Nephron (organoid): ENCODE measurements around the gene AHCYL2.

Experiments
- H3K27ac Mint-ChIP-seq, 3 experiments: 2 replicates each; pipeline ENCODE4 v1.8.0; 2020; ENCODE audit warnings: mixed read lengths in 3 of 3, mild to moderate bottlenecking in 2 of 3, moderate library complexity in 1 of 3
- H3K27me3 Mint-ChIP-seq: 2 replicates; pipeline ENCODE4 v1.8.0; 2021; ENCODE audit warnings: low read depth, mild to moderate bottlenecking, moderate library complexity, mixed read lengths
- H3K36me3 Mint-ChIP-seq: 2 replicates; pipeline ENCODE4 v1.8.0; 2020; ENCODE audit warnings: low read depth, mixed read lengths
- H3K4me1 Mint-ChIP-seq: 2 replicates; pipeline ENCODE4 v1.8.0; 2020; ENCODE audit warnings: mixed read lengths
- H3K4me3 Mint-ChIP-seq, 3 experiments: 2 replicates each; pipeline ENCODE4 v1.8.0; 2020; ENCODE audit warnings: mild to moderate bottlenecking in 3 of 3, mixed read lengths in 3 of 3, moderate library complexity in 2 of 3
- H3K9me3 Mint-ChIP-seq: 2 replicates; pipeline ENCODE4 v1.8.0; 2020; ENCODE audit warnings: mixed read lengths
- CTCF ChIP-seq, 3 experiments: fragments of 200-600 bp; sonication (generic); IDR thresholded peaks; one replicate each; pipeline ENCODE4 v1.5.0; 2021; ENCODE audit warnings: antibody characterized with exemption in 3 of 3; ENCODE audit not compliant: unreplicated experiment in 3 of 3

Gene AHCYL2

DNA sequence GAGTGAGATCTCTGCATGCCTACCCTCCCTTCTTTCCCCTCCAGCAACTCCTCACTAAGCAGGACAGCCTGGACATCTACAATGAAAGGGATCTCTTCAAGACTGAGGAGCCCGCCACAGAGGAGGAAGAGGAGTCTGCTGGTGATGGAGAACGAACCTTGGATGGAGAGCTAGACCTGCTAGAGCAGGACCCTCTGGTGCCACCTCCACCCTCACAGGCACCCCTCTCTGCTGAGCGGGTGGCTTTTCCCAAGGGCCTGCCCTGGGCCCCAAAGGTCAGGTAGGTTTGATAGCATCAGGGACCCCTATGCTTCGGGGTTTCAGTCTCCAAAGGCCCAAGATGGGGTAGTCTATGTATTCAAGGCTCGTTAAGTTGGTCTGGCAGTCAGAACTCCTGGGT is 233.3 kb downstream of the AHCYL2 start:
- TF ChIP-seq CTCF (IDR thresholded peaks at IDR 0.05; ENCODE audit: unreplicated experiment in 3 of 3): no peak
- peaks cover 12% of the 10 kb centered on the region for H3K36me3 Mint-ChIP-seq
- H3K9me3 Mint-ChIP-seq: no peaks in the 10 kb centered on the region
- no peak overlapping the region for H3K27ac Mint-ChIP-seq
- H3K27me3 Mint-ChIP-seq: no peaks in the 10 kb centered on the region
- no peak overlapping the region for H3K4me3 Mint-ChIP-seq
- no peaks in the 10 kb centered on the region for H3K4me1 Mint-ChIP-seq

DNA sequence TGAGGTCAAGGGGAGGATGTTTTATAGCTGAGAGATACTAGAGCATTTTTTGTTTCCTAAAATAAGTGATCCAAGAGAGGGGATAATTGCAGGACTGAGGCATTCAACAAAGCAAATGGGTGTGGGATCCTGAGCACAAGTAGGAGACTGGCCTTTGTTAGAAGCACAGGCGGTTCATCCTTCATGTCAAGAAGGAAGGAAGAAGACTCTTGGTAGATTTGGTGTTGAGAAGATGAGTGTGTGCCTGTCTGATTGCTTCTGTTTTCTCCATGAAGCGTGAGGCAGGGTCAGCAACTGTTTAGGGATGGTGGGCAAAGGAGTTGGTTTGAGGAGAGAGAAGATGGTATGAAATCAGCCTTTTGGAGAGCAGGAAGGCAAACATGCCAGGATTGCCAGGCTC is 237.0 kb downstream of the AHCYL2 start:
- H3K9me3 Mint-ChIP-seq: no peaks in the 10 kb centered on the region
- no peaks in the 10 kb centered on the region for H3K4me1 Mint-ChIP-seq
- H3K36me3 Mint-ChIP-seq: peaks cover 7% of the 10 kb centered on the region
- no peak for TF ChIP-seq CTCF (IDR thresholded peaks at IDR 0.05; ENCODE audit: unreplicated experiment in 3 of 3)
- H3K27me3 Mint-ChIP-seq: no peaks in the 10 kb centered on the region
- no peak overlapping the region for H3K4me3 Mint-ChIP-seq
- H3K27ac Mint-ChIP-seq: no peak overlapping the region

DNA sequence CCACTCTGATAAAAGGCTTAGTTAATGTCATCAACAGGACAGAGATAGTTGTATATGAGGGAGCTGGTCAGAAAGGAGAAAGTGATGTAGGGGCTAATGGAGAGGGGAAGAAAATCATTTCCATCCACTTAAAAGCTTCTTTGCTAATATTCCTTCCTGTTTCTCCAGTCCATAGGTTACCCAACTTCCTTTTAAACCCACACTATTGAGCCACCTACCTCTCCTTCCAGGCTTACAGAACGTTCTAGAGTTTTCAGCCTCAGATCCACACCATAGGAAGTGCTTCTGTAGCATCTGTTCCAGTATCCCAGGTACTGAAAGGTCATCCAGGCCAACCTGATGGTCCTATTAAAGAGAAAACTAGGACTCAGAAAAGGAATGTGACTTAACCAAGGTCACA is 237.6 kb downstream of the AHCYL2 start:
- no peaks in the 10 kb centered on the region for H3K27me3 Mint-ChIP-seq
- H3K27ac Mint-ChIP-seq: no peak overlapping the region
- H3K9me3 Mint-ChIP-seq: no peaks in the 10 kb centered on the region
- H3K36me3 Mint-ChIP-seq: peaks cover 7% of the 10 kb centered on the region
- TF ChIP-seq CTCF (IDR thresholded peaks at IDR 0.05; ENCODE audit: unreplicated experiment in 3 of 3): no peak
- no peak overlapping the region for H3K4me3 Mint-ChIP-seq
- no peaks in the 10 kb centered on the region for H3K4me1 Mint-ChIP-seq

- no peak overlapping the region for H3K4me3 Mint-ChIP-seq
- H3K27me3 Mint-ChIP-seq: no peaks in the 10 kb centered on the region
- H3K9me3 Mint-ChIP-seq: no peaks in the 10 kb centered on the region
- no peak overlapping the region for H3K27ac Mint-ChIP-seq
- H3K4me1 Mint-ChIP-seq: no peaks in the 10 kb centered on the region
- no peak for TF ChIP-seq CTCF (IDR thresholded peaks at IDR 0.05; ENCODE audit: unreplicated experiment in 3 of 3)
- peaks cover under 1% of the 10 kb centered on the region for H3K36me3 Mint-ChIP-seq
Measured at GRCh38 chr7:129464194-129464593, 239.4 kb downstream of the AHCYL2 start.

DNA sequence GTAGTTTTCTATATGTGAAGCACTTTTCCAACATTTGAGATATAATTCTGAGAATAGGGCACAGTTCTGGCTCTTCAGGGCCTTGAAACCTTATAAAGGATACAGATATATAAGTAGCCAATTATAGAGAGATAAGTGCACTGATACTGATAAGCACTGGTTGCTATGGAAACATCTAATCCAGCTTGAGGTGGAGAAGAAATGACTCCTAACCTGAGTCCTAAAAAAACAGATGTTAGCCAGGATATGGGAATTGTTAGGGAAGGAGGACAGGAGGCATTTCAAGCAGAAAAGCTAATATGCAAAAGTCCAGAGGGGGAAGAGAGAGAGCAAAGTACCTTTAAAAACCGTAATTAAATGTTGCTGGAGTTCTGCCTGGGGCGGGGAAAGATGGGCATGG is 240.2 kb downstream of the AHCYL2 start:
- no peak for TF ChIP-seq CTCF (IDR thresholded peaks at IDR 0.05; ENCODE audit: unreplicated experiment in 3 of 3)

DNA sequence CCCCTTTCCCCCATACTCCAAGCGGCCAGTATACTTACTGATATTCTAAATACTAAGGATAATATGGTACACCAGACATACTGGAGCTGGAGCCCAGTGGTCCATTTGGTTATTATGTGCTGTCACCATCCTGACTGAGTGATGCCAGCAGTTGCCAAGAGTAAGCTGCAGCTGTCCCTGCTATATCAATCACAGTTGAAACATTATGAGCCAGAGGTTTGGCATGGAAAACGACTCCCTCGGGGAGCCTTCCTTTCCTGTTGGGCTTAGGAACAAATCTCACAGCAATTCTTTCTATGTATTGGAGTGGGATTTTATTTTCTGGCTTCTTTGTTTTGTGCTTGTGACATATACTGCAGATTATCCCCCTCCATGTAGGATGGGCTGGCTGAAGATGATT is 242.0 kb downstream of the AHCYL2 start:
- no peaks in the 10 kb centered on the region for H3K4me1 Mint-ChIP-seq

More for the DNA sequence above, 240.2 kb downstream of the AHCYL2 start:
- H3K4me3 Mint-ChIP-seq: no peak overlapping the region
- no peaks in the 10 kb centered on the region for H3K36me3 Mint-ChIP-seq
- H3K27me3 Mint-ChIP-seq: peaks cover 3% of the 10 kb centered on the region
- H3K9me3 Mint-ChIP-seq: no peaks in the 10 kb centered on the region
- H3K27ac Mint-ChIP-seq: no peak overlapping the region
- H3K4me1 Mint-ChIP-seq: no peaks in the 10 kb centered on the region

More for the DNA sequence above, 242.0 kb downstream of the AHCYL2 start:
- H3K36me3 Mint-ChIP-seq: no peaks in the 10 kb centered on the region
- TF ChIP-seq CTCF (IDR thresholded peaks at IDR 0.05; ENCODE audit: unreplicated experiment in 3 of 3): no peak
- H3K27ac Mint-ChIP-seq: no peak overlapping the region
- H3K27me3 Mint-ChIP-seq: peaks cover 4% of the 10 kb centered on the region
- H3K4me3 Mint-ChIP-seq: no peak overlapping the region
- no peaks in the 10 kb centered on the region for H3K9me3 Mint-ChIP-seq
